Urothelium cell line (cell line): ENCODE measurements around the gene HSPA6.
"Not testable (repeated sequence)": the region's sequence is repeated elsewhere in the genome, so short reads cannot be mapped to it uniquely, and the experiment has no call there.

Experiments
- DNase-seq: peaks from one replicate; pipeline ENCODE4 v3.0.0; 2011; ENCODE audit warnings: low spot score, mixed read lengths
- FAIRE-seq: peaks from 2 replicates; lab custom pipeline; 2011; peaks lifted over from hg19 to GRCh38; lab: Jason Lieb, UNC

The HSPA6 gene

DNA sequence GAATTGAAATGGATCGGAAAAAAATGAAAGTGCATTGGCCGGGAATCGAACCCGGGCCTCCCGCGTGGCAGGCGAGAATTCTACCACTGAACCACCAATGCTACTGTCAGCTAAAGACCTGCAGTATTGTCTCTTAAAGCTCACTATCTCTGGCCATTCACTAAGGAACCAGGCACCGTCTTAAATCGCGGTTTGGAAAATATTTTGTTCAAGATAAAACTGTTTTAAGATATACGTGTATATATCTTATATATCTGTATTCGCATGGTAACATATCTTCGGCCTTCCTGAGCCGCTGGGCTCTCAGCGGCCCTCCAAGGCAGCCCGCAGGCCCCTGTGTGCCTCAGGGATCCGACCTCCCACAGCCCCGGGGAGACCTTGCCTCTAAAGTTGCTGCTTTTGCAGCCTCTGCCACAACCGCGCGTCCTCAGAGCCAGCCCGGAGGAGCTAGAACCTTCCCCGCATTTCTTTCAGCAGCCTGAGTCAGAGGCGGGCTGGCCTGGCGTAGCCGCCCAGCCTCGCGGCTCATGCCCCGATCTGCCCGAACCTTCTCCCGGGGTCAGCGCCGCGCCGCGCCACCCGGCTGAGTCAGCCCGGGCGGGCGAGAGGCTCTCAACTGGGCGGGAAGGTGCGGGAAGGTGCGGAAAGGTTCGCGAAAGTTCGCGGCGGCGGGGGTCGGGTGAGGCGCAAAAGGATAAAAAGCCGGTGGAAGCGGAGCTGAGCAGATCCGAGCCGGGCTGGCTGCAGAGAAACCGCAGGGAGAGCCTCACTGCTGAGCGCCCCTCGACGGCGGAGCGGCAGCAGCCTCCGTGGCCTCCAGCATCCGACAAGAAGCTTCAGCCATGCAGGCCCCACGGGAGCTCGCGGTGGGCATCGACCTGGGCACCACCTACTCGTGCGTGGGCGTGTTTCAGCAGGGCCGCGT, at the start of gene HSPA6:
Gene HSPA6, plus strand, starts transcription at position 724 of the 925 bp plus-strand sequence. Its CDS starts 119 bp downstream, at position 843.
- not testable (repeated sequence) for FAIRE-seq

DNA sequence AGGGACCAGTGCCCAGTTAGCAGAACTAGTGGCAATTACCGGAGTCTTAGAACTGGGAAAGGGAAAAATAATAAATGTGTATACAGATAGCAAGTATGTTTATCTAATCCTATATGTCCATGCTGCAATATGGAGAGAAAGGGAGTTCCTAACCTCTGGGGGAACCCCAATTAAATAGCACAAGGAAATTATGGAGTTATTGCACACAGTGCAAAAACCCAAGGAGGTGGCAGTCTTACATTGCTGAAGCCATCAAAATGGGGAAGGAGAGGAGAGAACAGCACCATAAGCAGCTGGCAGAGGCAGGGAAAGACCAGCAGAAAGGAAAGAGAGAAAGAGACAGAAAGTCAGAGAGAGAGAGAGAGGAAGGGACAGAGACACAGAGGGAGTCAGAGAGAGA, 46.6 kb upstream of the HSPA6 start:
- DNase-seq, FAIRE-seq: not testable (repeated sequence)

More for the DNA sequence above, at the start of gene HSPA6:
- DNase-seq = peak; percentile 61

DNA sequence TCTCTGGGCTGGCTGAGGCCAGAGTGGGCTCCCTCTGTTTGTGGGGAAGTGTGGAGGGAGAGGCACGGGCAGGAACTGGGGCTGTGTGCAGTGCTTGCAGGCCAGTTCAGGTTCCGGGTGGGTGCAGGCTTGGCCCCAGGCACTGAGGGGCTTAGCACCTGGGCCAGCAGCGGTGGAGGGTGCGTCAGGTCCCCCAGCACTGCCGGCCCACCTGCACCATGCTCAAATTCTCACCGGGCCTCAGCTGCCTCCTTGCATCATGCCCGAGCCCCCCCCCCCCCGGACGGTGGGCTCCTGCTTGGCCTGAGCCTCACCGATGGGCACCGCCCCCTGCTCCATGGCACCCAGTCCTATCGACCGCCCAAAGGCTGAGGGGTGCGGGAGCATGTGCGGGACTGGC, 45.4 kb upstream of the HSPA6 start:
- no peak for DNase-seq
- no peak for FAIRE-seq

DNA sequence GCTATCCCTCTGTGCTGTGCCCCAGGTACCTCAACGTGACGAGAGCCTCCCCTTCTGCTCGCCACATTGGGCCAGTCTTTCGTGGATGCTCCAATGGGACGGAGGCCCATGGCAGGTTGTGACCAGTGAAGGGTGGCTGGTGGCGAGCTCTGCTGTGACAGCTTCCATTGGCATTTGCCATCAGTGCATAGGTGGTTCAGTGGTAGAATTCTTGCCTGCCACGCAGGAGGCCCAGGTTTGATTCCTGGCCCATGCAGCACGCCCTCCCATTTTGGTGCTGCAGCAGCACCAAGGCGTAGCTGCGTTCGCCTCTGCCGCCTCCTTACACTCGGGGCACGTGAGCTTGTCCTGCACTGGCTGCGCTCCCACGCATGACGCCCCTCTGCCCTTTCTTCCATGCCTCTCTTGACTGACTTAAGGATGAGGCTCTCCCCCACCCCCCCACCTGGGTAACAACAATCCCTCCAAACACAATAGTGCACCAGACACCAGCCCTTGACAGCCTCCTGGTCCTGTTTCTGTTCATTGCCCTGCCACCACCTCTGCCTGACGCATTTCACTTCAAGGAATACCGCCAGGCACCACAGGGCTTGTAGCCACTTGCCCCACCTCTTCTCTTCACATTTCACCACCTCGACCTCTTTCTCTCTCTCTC, 43.8 kb upstream of the HSPA6 start:
- no peak for DNase-seq
- FAIRE-seq = no peak

DNA sequence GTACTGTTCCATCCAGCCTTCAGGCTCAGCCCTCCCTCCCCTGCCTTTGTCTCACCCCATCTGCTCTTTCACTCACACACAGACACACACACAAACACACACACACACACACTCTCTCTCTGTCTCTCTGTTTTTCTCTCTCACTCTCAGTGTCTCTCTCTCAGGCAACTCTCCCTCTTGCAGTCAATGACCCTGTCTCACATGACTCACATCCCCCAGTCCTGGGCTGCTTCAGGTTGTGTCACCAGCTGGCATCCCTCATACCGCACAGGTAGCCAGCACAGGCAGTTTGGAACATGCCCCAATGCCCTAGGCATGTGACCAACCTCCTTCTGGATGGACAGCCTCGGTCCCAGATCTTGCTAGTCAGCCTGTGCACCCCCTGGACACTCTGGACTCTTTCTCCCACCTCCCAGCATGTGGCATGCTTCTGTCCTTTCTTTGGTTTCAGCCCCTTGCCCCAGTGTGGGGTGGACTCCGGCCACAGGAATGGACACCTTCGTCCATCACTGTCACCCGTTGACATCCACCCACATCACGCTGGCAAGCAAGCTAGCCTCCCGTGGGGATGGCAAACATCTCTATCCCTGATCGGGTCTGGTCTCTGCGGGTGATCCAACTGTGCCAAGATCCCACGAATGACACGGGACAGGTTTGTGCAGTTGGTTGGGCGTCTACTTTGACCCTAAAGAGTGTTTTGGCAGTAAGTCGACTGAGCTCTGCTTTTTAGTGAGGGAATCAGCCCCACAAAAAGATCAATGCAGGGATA, 42.5 kb upstream of the HSPA6 start:
- DNase-seq (no peak), FAIRE-seq (no peak)

DNA sequence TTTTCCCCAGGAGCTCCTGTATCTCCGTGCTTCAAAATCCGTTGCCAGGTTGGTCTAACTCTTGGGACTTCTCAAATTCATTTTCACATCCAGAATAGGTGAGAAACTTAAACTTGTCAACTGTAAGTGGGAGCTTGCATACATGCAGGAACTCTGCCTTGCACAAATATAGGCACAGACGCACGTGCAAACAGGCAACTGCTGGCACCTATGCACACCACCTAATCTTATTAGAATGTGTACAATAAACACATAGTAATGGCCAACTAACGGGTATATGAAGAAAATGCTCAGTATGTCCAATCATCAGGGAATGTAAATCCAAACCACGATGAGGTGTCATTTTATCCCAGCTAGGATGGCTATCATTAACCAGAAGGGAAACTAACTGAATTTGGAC, 41.7 kb upstream of the HSPA6 start:
- DNase-seq = no peak
- FAIRE-seq = no peak

DNA sequence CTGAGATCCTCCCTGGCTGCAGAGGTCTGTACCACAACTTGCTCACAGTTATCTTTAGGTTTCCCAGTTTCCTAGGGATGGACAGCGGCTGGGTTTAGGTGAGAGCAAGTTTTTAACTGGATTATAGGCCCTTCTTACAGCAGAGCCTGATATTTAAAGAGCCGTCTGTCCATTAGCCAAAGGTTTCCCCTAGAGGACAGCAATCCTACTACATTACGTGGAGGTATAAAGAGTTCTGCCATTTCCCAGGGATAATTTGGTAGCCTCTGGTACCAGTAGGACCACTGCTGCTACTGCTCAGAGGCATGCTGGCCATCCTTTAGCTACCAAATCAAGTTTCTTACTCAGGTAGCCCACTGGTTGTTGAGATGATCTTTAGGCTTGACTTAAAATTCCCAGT, 41.0 kb upstream of the HSPA6 start:
- DNase-seq (no peak), FAIRE-seq (no peak)

DNA sequence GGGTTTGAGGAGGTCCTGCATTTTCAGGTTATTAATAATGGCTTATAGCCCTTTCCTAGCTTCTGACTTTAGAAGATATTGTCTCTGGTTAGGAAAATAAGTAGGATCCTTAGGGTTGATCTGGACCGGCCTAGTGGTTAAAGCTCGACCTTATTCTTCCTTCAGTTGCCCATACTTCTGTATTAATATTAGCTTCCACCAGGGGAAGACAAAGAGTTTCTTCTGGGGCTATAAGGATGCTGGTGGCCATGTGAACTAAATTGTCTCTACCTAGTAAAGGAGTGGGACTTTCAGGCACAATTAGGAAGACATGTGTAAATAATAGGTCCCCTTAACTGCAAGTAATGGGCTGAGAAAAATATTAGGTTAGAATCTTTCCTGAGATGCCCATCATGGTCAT, 39.7 kb upstream of the HSPA6 start:
- no peak for DNase-seq
- FAIRE-seq = no peak

DNA sequence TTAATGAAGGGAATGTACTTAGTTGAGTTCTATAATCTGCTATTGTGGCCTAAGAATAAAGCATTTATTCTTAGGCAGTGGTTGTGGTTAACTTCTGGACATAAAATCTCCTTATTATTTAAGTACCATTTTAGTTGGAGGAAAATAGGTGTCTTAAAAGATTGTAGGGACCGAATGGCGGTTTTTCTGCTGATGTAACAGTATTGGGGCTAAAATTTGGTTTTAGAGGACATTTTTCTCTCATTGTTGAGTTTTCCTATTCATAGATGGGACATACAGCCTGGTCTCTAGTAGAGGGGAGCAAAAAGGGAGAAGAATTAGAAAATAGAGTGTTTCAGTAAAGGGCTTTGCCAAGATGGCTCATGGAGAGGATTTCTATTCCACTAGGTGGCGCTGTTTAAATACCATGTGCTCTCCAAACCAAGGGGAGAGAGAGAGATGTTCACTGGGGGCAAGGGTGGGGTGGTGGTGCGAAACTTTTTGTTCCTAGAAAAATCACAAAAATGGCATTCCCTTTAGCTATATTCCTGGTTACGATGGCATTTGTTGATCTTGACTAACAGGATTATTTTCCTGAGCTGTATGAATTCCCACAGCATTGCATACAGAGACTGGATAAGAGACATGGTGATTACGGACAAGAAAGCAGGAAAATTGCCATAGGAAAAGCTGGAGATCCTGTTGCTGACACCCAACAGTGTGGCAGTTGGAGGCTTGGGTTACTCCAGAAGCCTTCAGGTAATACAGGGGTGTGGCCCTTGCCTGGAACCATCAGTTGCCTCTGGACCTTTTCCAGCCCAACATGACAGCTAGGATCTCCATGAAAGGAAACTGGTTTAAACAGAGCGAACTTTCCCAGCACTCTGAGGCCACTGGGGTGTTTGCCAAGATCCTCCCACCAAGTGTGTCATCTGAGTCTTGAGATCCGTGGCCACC, 37.3 kb upstream of the HSPA6 start:
- FAIRE-seq = no peak
- DNase-seq = peak; percentile 53

DNA sequence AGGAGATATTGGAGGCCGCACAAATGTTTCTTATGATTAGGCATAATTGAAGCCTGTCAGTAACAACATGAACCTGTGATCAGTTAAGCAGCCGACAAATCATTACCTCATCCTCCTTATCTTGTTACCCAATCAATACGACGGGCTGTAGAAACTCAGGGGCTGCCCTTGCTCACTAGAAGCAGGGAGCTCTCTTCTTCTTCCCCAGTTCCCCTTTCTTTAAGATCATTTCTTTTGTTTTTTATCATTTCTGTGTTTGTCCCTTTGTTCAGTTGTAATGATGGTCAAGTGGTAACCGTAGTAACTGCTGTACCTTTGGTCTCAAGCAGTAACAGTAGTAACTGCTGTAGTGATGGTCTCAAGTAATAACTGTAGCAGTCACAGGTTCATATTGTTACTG, 32.9 kb upstream of the HSPA6 start:
- FAIRE-seq (no peak), DNase-seq (no peak)

DNA sequence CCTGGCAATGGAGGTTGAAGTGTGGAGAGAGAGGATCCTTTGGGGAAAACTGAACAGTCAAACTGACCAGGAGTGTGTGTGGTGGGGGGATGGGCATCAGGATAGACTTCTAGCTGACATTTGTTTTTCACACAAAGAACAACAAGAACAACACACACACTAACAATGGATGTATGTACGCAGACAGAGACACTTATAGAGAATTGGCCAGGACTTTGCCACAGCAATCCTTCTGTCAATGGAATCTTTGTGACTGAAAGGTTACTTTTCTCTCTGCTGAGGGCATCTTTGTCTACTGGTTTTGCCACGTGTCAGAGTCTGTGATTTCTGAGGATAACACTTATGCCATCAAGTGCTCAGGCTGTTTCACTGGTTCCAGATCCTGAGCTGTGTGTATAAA, 31.5 kb upstream of the HSPA6 start:
- DNase-seq (no peak), FAIRE-seq (no peak)

DNA sequence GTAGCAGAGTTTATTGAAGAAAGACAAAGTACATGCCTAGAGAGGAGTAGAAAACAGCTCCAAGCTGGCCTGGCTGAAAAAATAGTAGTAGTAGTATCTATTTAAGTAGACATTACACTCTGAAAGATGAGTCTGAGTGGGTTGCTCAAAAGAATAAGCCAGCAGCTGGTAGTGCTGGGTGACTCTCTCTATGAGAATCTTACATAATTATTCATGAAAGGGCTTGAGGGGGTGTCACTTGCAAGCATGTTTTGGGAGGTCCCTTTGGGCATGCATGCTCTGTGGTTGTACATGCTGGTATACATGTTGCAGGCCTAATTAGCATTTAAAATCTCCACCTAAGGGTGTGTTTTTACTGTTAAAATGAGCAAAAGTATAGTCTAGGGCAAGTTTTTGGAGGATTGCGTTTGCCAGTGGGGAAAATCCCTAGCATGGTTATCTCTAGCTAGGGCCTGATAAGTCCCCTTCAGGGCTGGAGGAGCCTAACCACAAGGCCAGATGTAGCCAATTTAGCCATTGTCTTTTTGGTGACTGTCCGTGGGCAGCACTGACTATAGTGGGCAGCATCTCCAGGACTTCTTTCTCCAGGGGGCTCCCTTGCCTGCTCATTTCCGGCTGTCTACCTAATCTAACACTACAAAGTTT, 30.1 kb upstream of the HSPA6 start:
- DNase-seq (no peak), FAIRE-seq (no peak)

DNA sequence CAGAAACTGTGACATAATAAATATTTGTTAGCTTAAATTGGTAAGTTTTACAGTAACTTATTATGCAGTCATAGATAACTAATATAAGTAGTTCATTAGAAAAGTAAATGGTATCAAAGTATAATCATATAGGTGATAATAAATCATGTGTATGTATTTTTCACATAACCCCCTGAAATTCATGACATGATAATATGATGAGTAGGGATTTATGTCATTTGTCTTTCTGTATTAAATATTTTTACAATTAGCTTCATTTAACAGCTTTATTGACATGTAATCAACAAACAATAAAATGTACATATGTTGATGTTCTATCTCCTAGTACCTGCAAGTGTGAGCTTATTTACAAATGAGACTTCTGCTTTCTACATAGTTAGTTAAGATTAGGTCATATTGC, 28.9 kb upstream of the HSPA6 start:
- no peak for FAIRE-seq
- DNase-seq = no peak

DNA sequence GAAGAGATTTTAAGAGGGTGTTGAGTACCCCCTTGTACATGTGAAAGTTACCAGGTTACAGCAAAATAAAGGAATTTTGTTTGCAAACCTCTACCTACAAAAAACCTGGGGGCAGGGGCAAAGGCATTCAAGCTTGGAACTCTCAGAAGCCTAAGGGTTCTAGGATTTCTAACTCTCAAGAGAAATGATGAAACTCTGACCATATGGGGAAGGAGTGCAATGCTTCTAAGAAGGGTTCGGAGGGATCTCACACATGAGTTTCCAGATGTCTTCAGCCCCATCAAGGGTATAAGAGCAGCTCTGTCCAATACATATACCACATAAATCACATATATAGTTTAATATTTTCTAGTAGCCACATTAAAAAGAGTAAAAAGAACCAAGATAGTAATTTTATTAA, 26.4 kb upstream of the HSPA6 start:
- no peak for DNase-seq
- no peak for FAIRE-seq

DNA sequence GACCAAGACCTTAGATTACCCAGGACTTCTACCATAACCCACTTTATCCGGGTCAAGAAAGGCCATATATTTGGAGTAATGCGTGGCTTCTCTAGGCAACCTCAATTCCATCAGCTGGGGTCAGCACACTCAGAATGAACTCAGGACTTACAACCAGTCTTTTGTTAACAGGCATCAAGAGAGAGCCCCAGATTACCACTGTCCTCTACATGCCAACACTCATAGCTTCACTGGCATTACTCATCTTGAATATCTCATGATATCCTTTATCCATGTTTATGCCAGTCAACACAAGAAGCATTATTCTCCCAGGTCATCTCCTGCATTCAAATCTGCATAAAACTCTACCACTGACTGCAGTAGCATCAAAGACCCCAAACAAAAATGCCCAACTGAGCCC, 25.7 kb upstream of the HSPA6 start:
- no peak for DNase-seq
- no peak for FAIRE-seq

DNA sequence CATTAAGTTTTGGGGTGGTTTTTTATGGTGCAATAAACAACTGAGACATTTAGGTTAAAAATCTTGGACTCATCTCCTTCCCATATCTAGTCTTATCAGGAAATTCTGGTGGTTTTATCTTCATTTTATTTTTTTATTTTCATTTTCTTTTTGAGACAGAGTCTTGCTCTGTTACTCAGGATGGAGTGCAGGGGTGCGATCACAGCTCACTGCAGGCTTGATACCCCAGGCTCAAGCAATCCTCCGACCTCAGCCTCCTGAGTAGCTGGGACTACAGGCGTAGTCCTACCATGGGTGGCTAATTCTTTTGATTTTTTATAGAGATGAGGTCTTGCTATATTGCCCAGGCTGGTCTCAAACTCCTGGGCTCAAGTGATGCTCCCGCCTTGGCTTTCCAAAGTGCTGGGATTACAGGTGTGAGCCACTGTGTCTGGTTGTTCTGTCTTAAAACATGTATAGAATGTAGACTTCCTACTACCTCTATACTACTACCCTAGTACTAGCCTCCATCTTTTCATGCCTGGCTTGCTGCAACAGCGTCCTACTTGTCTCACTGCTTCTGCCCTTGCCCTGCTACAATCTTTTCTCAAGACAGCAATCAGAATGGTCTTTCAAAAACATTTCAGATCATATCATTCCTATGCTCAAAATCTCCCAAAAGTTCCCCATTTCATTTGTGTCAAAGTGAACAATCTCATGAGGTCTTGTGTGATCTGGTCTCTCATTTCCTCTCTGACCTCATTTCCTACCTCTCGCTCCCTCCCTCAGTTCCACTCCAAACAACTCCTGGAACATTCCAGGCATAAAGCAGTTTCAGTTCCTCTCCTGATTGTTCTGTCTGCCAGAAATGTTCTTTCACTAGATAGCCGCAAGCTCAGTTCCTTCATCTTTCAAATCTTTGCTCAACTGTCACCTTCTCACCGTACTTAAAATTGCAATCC, 25.0 kb upstream of the HSPA6 start:
- FAIRE-seq (no peak), DNase-seq (no peak)

DNA sequence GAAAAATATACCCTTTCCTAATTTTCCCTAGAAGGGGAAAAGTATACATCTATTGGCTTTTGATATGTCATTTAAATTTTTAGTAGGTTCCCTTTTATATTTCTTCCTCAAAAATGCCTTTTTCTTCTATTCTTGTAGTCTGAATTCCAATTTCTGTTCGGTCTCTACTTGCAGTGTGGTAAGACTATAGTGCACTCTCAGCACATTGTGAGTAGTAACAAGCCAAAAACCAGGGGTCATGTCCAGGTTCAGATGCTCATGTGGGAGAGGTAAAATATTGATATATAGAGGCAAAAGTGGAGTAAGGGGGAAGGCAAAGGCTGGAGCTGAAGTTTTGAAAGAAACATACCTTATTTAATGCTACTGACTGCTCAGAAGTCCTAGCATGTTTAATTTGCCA, 23.1 kb upstream of the HSPA6 start:
- FAIRE-seq = no peak
- no peak for DNase-seq

DNA sequence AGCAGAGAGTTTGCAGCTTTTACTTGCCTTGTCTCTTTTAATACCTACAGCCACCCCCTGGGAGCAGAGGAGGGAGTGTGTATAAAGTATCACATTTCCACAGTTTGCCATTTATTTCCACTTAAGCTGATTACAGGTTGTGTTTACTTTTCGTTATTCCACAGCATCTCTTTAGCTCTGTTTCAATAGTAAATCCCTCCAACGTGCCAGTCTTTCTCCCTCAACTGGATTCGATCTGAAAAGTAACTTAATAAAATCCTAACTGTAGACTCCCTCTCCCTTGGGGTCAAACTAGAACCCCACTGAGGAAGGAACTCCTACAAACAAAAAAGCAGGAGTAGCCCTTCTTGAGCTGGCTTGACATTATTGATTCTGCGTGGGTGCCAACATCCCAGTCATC, 22.2 kb upstream of the HSPA6 start:
- FAIRE-seq = no peak

More for the DNA sequence above, 22.2 kb upstream of the HSPA6 start:
- no peak for DNase-seq
